ENCODE results near the gene SLC38A1. TPM values are rescaled to one million over a fixed set of nuclear protein-coding genes. Genes with fewer than 3 reads are reported as not detected.

Gene SLC38A1
- polyA plus RNA-seq, 1 of the 3 experiments (the other 2 are of a cell fraction), result 20.7 TPM

- TF ChIP-seq RXRA (IDR thresholded peaks at IDR 0.05; ENCODE audit: borderline replicate concordance, low read depth), result no peak
- TF ChIP-seq USF2 (IDR thresholded peaks at IDR 0.05; ENCODE audit: borderline replicate concordance, low read depth, low read length), result no peak
- TF ChIP-seq GATA2 (CRISPR knock-in tag; IDR thresholded peaks at IDR 0.05), result no peak
Observed at GRCh38 chr12:46147144-46147543, 121.7 kb downstream of the SLC38A1 start (continued).

- Histone ChIP-seq H3K27ac (ENCODE audit: low read depth in 2 of 2, low read length in 1 of 2) (no peak overlapping the region), H3K79me2 (ENCODE audit: insufficient read depth) (no peaks in the 10 kb centered on the region), H3K36me3 (replicated peaks in 1 of 2; ENCODE audit: control insufficient read depth in 1 of 2, insufficient read depth in 2 of 2, low read length in 1 of 2) (no peaks in the 10 kb centered on the region), H3K4me2 (no peak overlapping the region), H3K9ac (no peak overlapping the region), H3F3A (replicated peaks; ENCODE audit: insufficient read depth) (no peaks in the 10 kb centered on the region), H3K4me1 (ENCODE audit: control insufficient read depth in 1 of 2, insufficient read depth in 2 of 2, low read depth in 1 of 2, low read length in 1 of 2) (peaks cover 0 to 5% of the 10 kb centered on the region in 2 experiments; a peak in 1 of 4 replicates), H4K20me1 (ENCODE audit: insufficient read depth) (no peaks in the 10 kb centered on the region), H3K9me2 (no peaks in the 10 kb centered on the region), H3K9me3 (no peaks in the 10 kb centered on the region), H3K4me3 (ENCODE audit: low read depth in 2 of 2, low read length in 1 of 2) (no peak overlapping the region), H3K27me3 (ENCODE audit: insufficient read depth) (no peaks in the 10 kb centered on the region), H2AFZ (ENCODE audit: low read depth) (no peak overlapping the region)
- DNase-seq, result no peak
- ChIA-PET POLR2A (no interaction called here), CTCF (interaction anchor here (0.7 to 1.9 kb wide), 4 partner anchors 8 to 197 kb away, joined by 3 to 10 read pairs (median 4); no protein-coding TSS in a partner anchor)
- 74% methylated on average over 5 of the region's 5 CpGs for WGBS (ENCODE audit: low lambda C conversion rate)
- TF ChIP-seq EZH2phosphoT487 (IDR thresholded peaks at IDR 0.05; ENCODE audit: borderline replicate concordance, low read depth), result no peak
- no peak for TF ChIP-seq JUND (IDR thresholded peaks at IDR 0.05)
- TF ChIP-seq, protein P1, sequence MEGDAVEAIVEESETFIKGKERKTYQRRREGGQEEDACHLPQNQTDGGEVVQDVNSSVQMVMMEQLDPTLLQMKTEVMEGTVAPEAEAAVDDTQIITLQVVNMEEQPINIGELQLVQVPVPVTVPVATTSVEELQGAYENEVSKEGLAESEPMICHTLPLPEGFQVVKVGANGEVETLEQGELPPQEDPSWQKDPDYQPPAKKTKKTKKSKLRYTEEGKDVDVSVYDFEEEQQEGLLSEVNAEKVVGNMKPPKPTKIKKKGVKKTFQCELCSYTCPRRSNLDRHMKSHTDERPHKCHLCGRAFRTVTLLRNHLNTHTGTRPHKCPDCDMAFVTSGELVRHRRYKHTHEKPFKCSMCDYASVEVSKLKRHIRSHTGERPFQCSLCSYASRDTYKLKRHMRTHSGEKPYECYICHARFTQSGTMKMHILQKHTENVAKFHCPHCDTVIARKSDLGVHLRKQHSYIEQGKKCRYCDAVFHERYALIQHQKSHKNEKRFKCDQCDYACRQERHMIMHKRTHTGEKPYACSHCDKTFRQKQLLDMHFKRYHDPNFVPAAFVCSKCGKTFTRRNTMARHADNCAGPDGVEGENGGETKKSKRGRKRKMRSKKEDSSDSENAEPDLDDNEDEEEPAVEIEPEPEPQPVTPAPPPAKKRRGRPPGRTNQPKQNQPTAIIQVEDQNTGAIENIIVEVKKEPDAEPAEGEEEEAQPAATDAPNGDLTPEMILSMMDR (IDR thresholded peaks at IDR 0.05), result no peak
- TF ChIP-seq NFIC (IDR thresholded peaks at IDR 0.05; ENCODE audit: borderline replicate concordance), result no peak
- TF ChIP-seq RFX5 (IDR thresholded peaks at IDR 0.05; ENCODE audit: low read length), result no peak
- no peak for TF ChIP-seq PBX3 (IDR thresholded peaks at IDR 0.05)
- TF ChIP-seq, protein P2, sequence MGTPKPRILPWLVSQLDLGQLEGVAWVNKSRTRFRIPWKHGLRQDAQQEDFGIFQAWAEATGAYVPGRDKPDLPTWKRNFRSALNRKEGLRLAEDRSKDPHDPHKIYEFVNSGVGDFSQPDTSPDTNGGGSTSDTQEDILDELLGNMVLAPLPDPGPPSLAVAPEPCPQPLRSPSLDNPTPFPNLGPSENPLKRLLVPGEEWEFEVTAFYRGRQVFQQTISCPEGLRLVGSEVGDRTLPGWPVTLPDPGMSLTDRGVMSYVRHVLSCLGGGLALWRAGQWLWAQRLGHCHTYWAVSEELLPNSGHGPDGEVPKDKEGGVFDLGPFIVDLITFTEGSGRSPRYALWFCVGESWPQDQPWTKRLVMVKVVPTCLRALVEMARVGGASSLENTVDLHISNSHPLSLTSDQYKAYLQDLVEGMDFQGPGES (IDR thresholded peaks at IDR 0.05; ENCODE audit: low read depth, low read length), result no peak
- TF ChIP-seq GABPA (IDR thresholded peaks at IDR 0.05; ENCODE audit: low read depth), result no peak
- TF ChIP-seq ELF1 (IDR thresholded peaks at IDR 0.05), result no peak
- no peak for TF ChIP-seq FOSL2 (IDR thresholded peaks at IDR 0.05; ENCODE audit: borderline replicate concordance, low read depth)
- no peak for TF ChIP-seq RAD21 (IDR thresholded peaks at IDR 0.05; ENCODE audit: low read length)
- TF ChIP-seq CHD2 (IDR thresholded peaks at IDR 0.05; ENCODE audit: low read length, partially characterized antibody), result no peak
- TF ChIP-seq FOXJ3 (CRISPR knock-in tag; IDR thresholded peaks at IDR 0.05), result no peak
- TF ChIP-seq MEF2A (IDR thresholded peaks at IDR 0.05; ENCODE audit: borderline replicate concordance, low read depth), result no peak
- TF ChIP-seq FOXM1 (IDR thresholded peaks at IDR 0.05; ENCODE audit: low read depth), result no peak
- no peak for TF ChIP-seq RXRA (IDR thresholded peaks at IDR 0.05; ENCODE audit: borderline replicate concordance, low read depth)
- no peak for TF ChIP-seq SMC3 (IDR thresholded peaks at IDR 0.05; ENCODE audit: low read depth, low read length)
- no peak for TF ChIP-seq GATA2 (CRISPR knock-in tag; IDR thresholded peaks at IDR 0.05)
- no peak for TF ChIP-seq MXI1 (IDR thresholded peaks at IDR 0.05; ENCODE audit: low read depth, low read length)
Observed at GRCh38 chr12:46145881-46146280, 123.0 kb downstream of the SLC38A1 start.

Measured in SK-N-SH (cell line).